Neural cell (in vitro differentiated cells): ENCODE measurements around the gene BAIAP2L1. TPM values are rescaled to one million over a fixed set of nuclear protein-coding genes. Genes with fewer than 3 reads are reported as not detected.
"Not testable (repeated sequence)": the region's sequence is repeated elsewhere in the genome, so short reads cannot be mapped to it uniquely, and the experiment has no call there.

ENCODE experiments used
- H2AFZ ChIP-seq: fragments of 200-600, 300-800 bp; sonication (generic), shearing (Covaris generic); 2 replicates; pipeline ENCODE4 v1.6.0; 2014; ENCODE audit warnings: low read depth, mild to moderate bottlenecking, antibody characterized with exemption, low read length, moderate library complexity
- H3F3A ChIP-seq: fragments of 200-600 bp; shearing (Covaris generic); 2 replicates; pipeline ENCODE4 v1.6.1; 2016; ENCODE audit warnings: mild to moderate bottlenecking, moderate library complexity, mixed read lengths, antibody characterized with exemption, low read length; ENCODE audit not compliant: insufficient read depth, poor library complexity, severe bottlenecking
- H3K27ac ChIP-seq: fragments of 200-600, 300-800 bp; sonication (generic), shearing (Covaris generic); 2 replicates; pipeline ENCODE4 v1.5.1; 2014; ENCODE audit warnings: mild to moderate bottlenecking, low read length, moderate library complexity
- H3K27me3 ChIP-seq: fragments of 300-800, 200-600 bp; sonication (generic), shearing (Covaris generic); 2 replicates; pipeline ENCODE4 v1.6.0; 2014; ENCODE audit warnings: mild to moderate bottlenecking, low read depth, low read length, moderate library complexity; ENCODE audit not compliant: insufficient read depth
- H3K36me3 ChIP-seq: fragments of 300-800, 200-600 bp; sonication (generic), shearing (Covaris generic); 2 replicates; pipeline ENCODE4 v1.5.1; 2014; ENCODE audit warnings: mild to moderate bottlenecking, antibody characterized with exemption, low read length, moderate library complexity; ENCODE audit not compliant: insufficient read depth
- H3K4me2 ChIP-seq: fragments of 300-800, 200-600 bp; sonication (generic), shearing (Covaris generic); 2 replicates; pipeline ENCODE4 v1.6.0; 2014; ENCODE audit warnings: mild to moderate bottlenecking, low read length
- H3K4me3 ChIP-seq: fragments of 300-800, 200-600 bp; sonication (generic), shearing (Covaris generic); 2 replicates; pipeline ENCODE4 v1.5.1; 2014; ENCODE audit warnings: mild to moderate bottlenecking, low read length, moderate library complexity
- H3K79me2 ChIP-seq: fragments of 200-600 bp; shearing (Covaris generic); replicated peaks from 2 replicates; pipeline ENCODE4 v1.6.0; 2014; ENCODE audit warnings: mild to moderate bottlenecking, low read length, moderate library complexity; ENCODE audit not compliant: insufficient read depth
- H3K9ac ChIP-seq: fragments of 300-800, 200-600 bp; sonication (generic), shearing (Covaris generic); 2 replicates; pipeline ENCODE4 v1.6.1; 2016; ENCODE audit warnings: mild to moderate bottlenecking, low read length, mixed read lengths
- H3K9me2 ChIP-seq: fragments of 200-600 bp; shearing (Covaris generic); 2 replicates; pipeline ENCODE4 v1.6.1; 2016; ENCODE audit warnings: mild to moderate bottlenecking, low read length, mixed read lengths; ENCODE audit not compliant: insufficient read depth
- H3K9me3 ChIP-seq: fragments of 200-600, 300-800 bp; sonication (generic), shearing (Covaris generic); 2 replicates; pipeline ENCODE4 v1.6.1; 2016; ENCODE audit warnings: mild to moderate bottlenecking, mixed run types, low read length, moderate library complexity, mixed read lengths
- H4K20me1 ChIP-seq: fragments of 200-600 bp; shearing (Covaris generic); 2 replicates; pipeline ENCODE4 v1.6.1; 2016; ENCODE audit warnings: mild to moderate bottlenecking, mixed run types; ENCODE audit not compliant: insufficient read depth
- CTCF ChIP-seq: fragments of 450-650 bp; IDR thresholded peaks from 2 replicates; pipeline ENCODE4 v1.5.1; 2014; ENCODE audit warnings: antibody characterized with exemption, mild to moderate bottlenecking, moderate library complexity; ENCODE audit not compliant: poor library complexity, severe bottlenecking
- EP300 ChIP-seq: fragments of 450-650 bp; conservative IDR thresholded peaks from 2 replicates; pipeline ENCODE4 v1.6.1; 2014; ENCODE audit warnings: antibody characterized with exemption, mild to moderate bottlenecking, moderate library complexity; ENCODE audit not compliant: poor library complexity, severe bottlenecking
- EZH2 ChIP-seq: fragments of 200-600, 300-800 bp; shearing (Covaris generic), sonication (generic); IDR thresholded peaks from 2 replicates; pipeline ENCODE4 v1.6.1; 2014; ENCODE audit warnings: antibody characterized with exemption, low read length, borderline replicate concordance, mild to moderate bottlenecking; ENCODE audit not compliant: insufficient read depth, poor library complexity, severe bottlenecking
- MXI1 ChIP-seq: fragments of 450-650 bp; conservative IDR thresholded peaks from 2 replicates; pipeline ENCODE4 v1.6.1; 2014; ENCODE audit warnings: antibody characterized with exemption, mild to moderate bottlenecking; ENCODE audit not compliant: poor library complexity, severe bottlenecking
- POLR2AphosphoS5 ChIP-seq: IDR thresholded peaks from 2 replicates; pipeline ENCODE4 v1.6.1; 2012
- RAD21 ChIP-seq: fragments of 450-650 bp; conservative IDR thresholded peaks from 2 replicates; pipeline ENCODE4 v1.6.1; 2014; ENCODE audit warnings: antibody characterized with exemption, mild to moderate bottlenecking, moderate library complexity
- REST ChIP-seq: IDR thresholded peaks from 2 replicates; pipeline ENCODE4 v1.6.1; 2012; ENCODE audit warnings: borderline replicate concordance
- SMC3 ChIP-seq: fragments of 450-650 bp; conservative IDR thresholded peaks from 2 replicates; pipeline ENCODE4 v1.6.1; 2014; ENCODE audit warnings: antibody characterized with exemption, mild to moderate bottlenecking, moderate library complexity; ENCODE audit not compliant: poor library complexity
- polyA plus RNA-seq: library from polyadenylated mRNA; depleted of rRNA; stranded (reverse); fragments of >200 nt; gene quantifications from 2 replicates; pipeline ENCODE4 v1.2.3, GENCODE V29; 2014

The BAIAP2L1 gene
- polyA plus RNA-seq, 1 donor from 2014 or later = not detected

GRCh38 chr7:98418271-98418635 lies 17.4 kb upstream of the BAIAP2L1 start:
- H3K27ac ChIP-seq = no peak overlapping the region
- no peaks in the 10 kb centered on the region for H4K20me1 ChIP-seq
- TF ChIP-seq EZH2 (no peak), RAD21 (no peak), CTCF (no peak), POLR2AphosphoS5 (no peak), EP300 (no peak), REST (no peak), SMC3 (no peak), MXI1 (no peak)
- H3K4me2 ChIP-seq = no peak overlapping the region
- no peak overlapping the region for H3K4me3 ChIP-seq
- H2AFZ ChIP-seq = no peak overlapping the region
- H3K79me2 ChIP-seq = no peaks in the 10 kb centered on the region
- H3K9me2 ChIP-seq = no peaks in the 10 kb centered on the region
- no peaks in the 10 kb centered on the region for H3F3A ChIP-seq
- H3K9me3 ChIP-seq = no peaks in the 10 kb centered on the region
- no peak overlapping the region for H3K9ac ChIP-seq
- no peaks in the 10 kb centered on the region for H3K27me3 ChIP-seq
- no peaks in the 10 kb centered on the region for H3K36me3 ChIP-seq

- not testable (repeated sequence) for H3K4me3 ChIP-seq, H3K9me2 ChIP-seq, H3K36me3 ChIP-seq, H3K4me2 ChIP-seq, H4K20me1 ChIP-seq, H2AFZ ChIP-seq, H3K27ac ChIP-seq, H3K9ac ChIP-seq, H3K79me2 ChIP-seq, H3F3A ChIP-seq, H3K9me3 ChIP-seq, H3K27me3 ChIP-seq
Measured at GRCh38 chr7:98417604-98418270, 16.8 kb upstream of the BAIAP2L1 start.
